ENCODE measurements around the gene PMP22.

PMP22 gene

GRCh38 chr17:15265131-15265530 lies at the start of gene PMP22:
Gene PMP22 (minus strand): TSS chr17:15265326. CDS start chr17:15260727, 4,599 bp downstream.
- in situ Hi-C loops (cut with MboI; ENCODE audit: low sequenced_read_pairs), result loop anchor here (25.0 kb wide), 1 partner anchor 247 kb away; no protein-coding TSS in a partner anchor

DNA sequence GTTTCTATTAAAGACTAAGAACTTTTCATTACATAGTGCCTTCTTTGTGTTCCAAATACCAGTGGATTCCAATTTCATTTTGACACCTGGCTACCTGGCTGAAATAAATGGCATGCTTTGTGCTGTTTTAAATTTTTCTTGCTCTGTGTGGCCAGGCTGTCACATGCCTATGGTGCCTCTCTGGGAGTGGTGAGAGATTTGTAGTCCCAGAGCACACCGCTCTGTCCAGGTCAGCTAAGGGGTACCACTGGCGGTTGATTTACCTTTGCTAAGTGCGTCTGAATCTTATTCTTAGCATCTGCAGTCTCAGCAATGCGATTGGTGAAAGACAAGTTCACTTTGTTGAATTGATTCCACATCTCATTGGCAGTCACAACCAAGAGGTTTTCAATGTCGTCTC lies 46.9 kb upstream of the PMP22 start:
- in situ Hi-C loops (cut with MboI; ENCODE audit: low sequenced_read_pairs), result no loop called here

DNA sequence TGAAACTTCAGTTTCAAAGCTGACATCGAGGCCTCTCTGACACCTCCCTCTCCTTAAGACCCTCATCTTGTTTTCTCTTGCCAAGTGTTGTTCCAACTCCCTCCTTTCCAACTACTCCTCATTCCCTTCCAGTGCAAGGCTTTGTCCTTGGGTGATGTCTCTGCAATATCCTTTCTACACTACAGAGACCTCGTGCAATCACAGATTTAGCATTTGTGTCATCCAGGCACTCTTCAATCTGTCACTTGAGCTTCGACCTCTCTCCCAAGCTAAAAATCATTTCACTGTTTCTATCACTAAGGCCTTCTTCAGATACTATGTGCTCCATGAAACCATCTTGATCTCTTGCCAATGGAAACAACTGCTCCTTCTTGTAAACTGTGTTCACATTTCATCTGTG lies 44.7 kb upstream of the PMP22 start:
- in situ Hi-C loops (cut with MboI; ENCODE audit: low sequenced_read_pairs), result no loop called here

- in situ Hi-C loops (cut with MboI; ENCODE audit: low sequenced_read_pairs), result no loop called here
Measured at GRCh38 chr17:15309236-15309635, 44.1 kb upstream of the PMP22 start.

- in situ Hi-C loops (cut with MboI; ENCODE audit: low sequenced_read_pairs), result no loop called here
Measured at GRCh38 chr17:15308758-15309157, 43.6 kb upstream of the PMP22 start.

- in situ Hi-C loops (cut with MboI; ENCODE audit: low sequenced_read_pairs), result no loop called here
Measured at GRCh38 chr17:15307710-15308111, 42.6 kb upstream of the PMP22 start.

GRCh38 chr17:15303851-15304250 lies 38.7 kb upstream of the PMP22 start:
- in situ Hi-C loops (cut with MboI; ENCODE audit: low sequenced_read_pairs), result no loop called here

- in situ Hi-C loops (cut with MboI; ENCODE audit: low sequenced_read_pairs), result no loop called here
Measured at GRCh38 chr17:15303268-15303667, 38.1 kb upstream of the PMP22 start.

DNA sequence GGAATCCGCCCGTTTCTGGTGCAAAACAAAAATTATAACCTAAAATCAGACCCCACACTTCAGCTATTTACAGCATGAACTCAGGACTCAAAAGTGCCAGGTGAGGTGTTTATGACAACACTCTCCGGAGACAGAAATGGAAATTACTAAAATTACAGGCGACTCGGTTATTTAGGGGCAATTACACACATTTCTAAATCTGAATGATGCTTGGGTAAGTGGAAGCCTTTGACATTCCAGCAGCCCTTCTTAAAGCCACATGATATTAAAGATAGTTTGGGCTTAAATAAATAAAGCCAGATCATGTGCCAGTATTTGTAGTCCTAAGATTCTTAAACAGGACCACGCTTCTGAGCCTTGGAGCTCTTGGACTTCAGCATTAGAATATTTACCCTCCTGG lies 36.7 kb upstream of the PMP22 start:
- in situ Hi-C loops (cut with MboI; ENCODE audit: low sequenced_read_pairs), result no loop called here

DNA sequence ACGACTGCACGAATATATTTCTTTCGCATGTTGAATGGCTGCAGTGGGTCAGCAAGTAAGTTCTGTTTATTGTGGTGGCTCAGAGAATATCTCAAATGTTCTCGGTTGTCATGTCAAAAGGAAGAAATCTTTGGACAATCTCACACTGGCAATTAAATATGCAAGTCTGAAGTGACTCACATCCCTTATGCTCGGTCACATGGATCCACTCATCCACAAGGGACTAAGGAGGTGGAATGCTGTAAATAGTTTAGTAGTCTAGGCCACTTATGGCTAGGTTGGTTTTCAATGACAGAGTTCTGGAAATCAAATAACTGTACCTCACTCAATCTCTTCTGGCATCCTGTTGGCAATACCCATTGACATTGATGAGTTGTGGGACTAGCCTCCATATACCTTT lies 33.0 kb upstream of the PMP22 start:
- in situ Hi-C loops (cut with MboI; ENCODE audit: low sequenced_read_pairs), result no loop called here

DNA sequence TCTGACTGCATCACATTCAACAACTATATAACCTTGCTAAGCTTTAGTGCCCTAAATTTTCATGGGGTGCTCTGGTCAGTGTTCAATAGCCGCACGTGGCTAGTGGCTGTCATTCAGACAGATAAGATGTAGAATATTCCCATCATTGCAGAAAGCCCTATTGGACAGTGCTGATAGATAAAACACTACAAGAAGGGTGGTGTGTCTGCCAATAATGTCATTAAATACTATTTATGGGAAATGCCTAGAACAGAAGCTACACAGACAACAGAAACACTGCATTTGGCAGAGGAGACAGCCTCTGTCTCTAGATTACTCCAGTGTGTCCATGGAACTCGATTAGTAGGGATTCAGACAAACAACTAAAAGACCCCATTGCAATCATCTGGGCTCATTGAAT lies 28.4 kb upstream of the PMP22 start:
- in situ Hi-C loops (cut with MboI; ENCODE audit: low sequenced_read_pairs), result no loop called here

GRCh38 chr17:15291674-15292361 lies 26.7 kb upstream of the PMP22 start:
- in situ Hi-C loops (cut with MboI; ENCODE audit: low sequenced_read_pairs), result no loop called here

DNA sequence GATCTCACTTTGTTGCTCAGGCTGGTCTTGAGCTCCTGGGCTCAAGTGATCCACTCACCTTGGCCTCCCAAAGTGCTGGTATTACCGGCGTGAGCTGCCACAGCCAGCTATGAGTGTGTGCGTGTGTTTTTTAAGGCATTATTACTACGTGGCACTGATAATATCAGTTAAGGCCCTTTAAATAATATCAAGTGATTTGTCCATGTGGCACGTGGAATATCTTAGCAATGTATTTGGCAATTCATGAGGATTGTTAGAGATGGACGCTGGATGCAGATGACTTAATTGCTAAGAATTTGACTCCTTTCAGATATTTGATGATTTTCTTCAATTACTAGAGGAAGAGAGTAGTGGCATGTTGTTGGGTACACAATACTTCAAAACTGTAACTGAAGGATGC lies 25.5 kb upstream of the PMP22 start:
- in situ Hi-C loops (cut with MboI; ENCODE audit: low sequenced_read_pairs), result no loop called here

- in situ Hi-C loops (cut with MboI; ENCODE audit: low sequenced_read_pairs), result no loop called here
Measured at GRCh38 chr17:15289285-15290183, 24.4 kb upstream of the PMP22 start.

- in situ Hi-C loops (cut with MboI; ENCODE audit: low sequenced_read_pairs), result no loop called here
Measured at GRCh38 chr17:15288859-15289258, 23.7 kb upstream of the PMP22 start.

DNA sequence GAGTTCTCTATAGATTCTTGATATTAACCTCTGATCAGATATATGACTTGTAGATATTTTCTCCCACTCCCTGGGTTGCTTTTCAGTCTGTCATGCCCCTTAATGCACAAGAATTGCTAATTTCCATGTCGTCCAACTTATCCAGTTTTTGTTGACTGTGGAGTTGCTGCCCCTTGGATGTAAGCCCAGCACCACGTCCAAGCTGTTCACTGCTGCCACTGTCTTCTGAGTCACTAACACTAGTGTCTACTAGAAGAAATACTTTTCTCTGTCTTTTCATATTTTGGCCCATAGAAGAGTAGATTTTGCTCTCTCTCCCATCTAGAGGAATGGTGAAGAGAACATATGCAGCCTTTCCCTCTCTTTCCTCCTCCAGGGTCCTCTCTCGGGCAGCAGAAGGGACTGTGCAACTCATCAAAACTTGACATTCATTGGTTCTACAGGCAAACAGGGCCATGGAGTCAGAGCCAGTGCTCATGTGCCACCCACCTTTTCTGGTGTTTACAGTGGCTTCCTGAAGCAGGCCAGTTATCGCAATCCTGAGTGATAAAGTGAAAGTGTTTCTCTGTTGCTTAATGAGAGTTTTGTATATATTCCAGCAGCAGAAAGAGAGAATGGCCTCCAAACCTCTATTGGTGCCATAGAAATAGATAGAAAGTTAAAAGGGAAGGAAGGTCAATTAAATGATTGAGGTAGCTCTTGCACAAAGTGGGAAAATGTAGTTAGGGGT lies 22.6 kb upstream of the PMP22 start:
- in situ Hi-C loops (cut with MboI; ENCODE audit: low sequenced_read_pairs), result no loop called here

DNA sequence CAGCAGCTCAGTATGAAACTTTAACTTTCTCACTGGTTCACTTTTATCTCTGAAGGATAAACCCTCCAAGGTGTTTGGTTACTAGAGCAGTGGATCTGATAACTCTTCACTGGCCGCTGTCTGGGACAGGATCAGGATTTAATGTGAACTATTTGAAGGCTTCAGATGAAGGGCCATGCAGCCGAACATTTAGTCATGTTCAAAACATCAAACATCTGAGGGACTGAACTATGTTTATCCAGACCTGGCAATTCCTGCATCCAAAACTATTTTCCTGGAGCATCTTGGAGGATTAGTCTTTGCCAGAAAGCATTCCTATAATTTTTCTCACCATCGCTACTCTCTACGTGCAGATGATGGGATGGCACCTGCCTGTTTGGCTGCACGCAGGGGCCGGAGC lies 20.3 kb upstream of the PMP22 start:
- in situ Hi-C loops (cut with MboI; ENCODE audit: low sequenced_read_pairs), result no loop called here

- in situ Hi-C loops (cut with MboI; ENCODE audit: low sequenced_read_pairs), result no loop called here
Measured at GRCh38 chr17:15284537-15284936, 19.4 kb upstream of the PMP22 start.

DNA sequence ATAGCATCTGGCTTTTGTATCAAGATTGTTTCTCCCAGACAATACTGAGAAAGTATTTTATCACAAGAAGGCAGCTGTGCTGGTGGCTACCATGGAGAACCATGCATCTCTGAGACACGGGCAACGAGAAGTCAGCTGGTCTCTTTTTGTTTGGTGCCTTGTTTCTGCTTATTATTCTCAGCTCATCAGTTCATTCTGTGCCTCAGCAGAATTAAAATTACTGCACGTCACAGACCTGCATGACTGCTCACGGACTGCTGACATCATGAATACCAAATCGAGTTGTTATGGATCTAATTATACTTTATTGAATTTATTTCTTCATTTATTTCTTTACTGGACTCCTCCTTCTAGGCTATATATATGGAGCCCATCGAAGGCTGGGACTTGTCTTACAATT lies 19.0 kb upstream of the PMP22 start:
- in situ Hi-C loops (cut with MboI; ENCODE audit: low sequenced_read_pairs), result no loop called here

GRCh38 chr17:15281909-15282308 lies 16.8 kb upstream of the PMP22 start:
- in situ Hi-C loops (cut with MboI; ENCODE audit: low sequenced_read_pairs), result no loop called here

GRCh38 chr17:15278924-15279477 lies 13.9 kb upstream of the PMP22 start:
- in situ Hi-C loops (cut with MboI; ENCODE audit: low sequenced_read_pairs), result no loop called here

Data from HL-60/S4 treated with phorbol 12-myristate 13-acetate at 8.2 ng/mL for 4 days and 3 days (cell line).